Stimulated activated CD8-positive, alpha-beta memory T cell treated with anti-CD3 and anti-CD28 coated beads, Interleukin-15, amount 100 ng/mL, for 1 hour (primary cell): Measurements from ENCODE around the gene TUT4.

ENCODE experiments used
- DNase-seq: peaks from one replicate; pipeline ENCODE4 v3.0.0-alpha.2; 2020; ENCODE audit warnings: low read depth

The TUT4 gene

GRCh38 chr1:52569449-52570210 lies 16.7 kb upstream of the TUT4 start:
- no peak for DNase-seq

DNA sequence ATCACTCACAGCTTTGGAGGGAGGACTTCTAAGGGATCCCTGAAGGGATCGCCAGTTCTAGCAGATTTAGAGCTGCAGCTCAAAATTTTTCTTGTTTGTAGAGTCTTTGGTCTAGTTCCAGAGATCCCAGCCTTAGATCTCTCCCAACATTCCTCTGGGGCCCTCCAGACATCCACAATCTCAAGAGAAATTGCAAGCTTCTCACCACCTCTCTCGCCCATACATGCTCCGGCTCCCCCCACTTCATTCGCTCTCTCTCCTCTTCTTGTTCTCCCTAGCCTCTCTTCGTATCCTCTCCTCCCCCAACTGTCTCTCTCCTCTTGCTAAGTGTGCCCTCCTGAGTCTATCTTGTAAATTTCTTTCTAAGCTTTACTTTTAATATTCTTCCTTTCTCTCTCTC lies 15.1 kb upstream of the TUT4 start:
- DNase-seq: no peak

DNA sequence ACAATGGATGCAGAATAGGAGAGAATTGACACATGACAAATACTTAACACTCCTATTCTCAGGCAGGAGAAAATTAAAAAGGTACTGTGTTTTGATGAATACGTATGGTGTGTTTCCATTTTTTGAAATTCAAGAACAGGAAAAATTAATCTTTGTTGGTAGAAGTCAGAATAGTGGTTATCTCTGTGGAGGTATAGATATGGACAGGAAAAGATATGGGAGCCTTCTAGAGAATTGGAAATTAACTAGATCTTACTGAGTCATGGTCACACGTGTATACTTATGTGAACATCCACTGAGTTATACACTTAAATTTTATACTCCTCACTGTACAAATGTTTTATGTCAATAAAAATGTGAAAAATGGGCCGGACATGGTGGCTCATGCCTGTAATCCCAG lies 9.9 kb upstream of the TUT4 start:
- DNase-seq: no peak

DNA sequence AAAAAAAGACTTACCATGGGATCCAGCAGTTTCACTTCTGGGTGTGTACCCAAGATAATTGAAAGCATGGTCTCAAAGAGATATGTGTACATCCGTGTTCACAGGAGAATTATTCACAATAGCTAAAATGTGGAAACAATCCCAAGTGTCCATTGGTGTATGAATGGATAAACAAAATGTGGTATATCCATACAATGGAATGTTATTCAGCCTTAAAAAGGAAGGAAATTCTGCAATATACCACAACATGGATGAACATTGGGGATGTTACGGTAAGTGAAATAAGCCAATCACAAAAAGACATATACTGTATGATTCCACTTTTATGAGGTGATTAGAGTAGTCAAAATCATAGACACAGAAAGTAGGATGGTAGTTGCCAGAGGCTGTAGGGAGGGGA lies 7.0 kb upstream of the TUT4 start:
- no peak for DNase-seq

GRCh38 chr1:52558941-52559340 lies 6.0 kb upstream of the TUT4 start:
- DNase-seq: no peak

DNA sequence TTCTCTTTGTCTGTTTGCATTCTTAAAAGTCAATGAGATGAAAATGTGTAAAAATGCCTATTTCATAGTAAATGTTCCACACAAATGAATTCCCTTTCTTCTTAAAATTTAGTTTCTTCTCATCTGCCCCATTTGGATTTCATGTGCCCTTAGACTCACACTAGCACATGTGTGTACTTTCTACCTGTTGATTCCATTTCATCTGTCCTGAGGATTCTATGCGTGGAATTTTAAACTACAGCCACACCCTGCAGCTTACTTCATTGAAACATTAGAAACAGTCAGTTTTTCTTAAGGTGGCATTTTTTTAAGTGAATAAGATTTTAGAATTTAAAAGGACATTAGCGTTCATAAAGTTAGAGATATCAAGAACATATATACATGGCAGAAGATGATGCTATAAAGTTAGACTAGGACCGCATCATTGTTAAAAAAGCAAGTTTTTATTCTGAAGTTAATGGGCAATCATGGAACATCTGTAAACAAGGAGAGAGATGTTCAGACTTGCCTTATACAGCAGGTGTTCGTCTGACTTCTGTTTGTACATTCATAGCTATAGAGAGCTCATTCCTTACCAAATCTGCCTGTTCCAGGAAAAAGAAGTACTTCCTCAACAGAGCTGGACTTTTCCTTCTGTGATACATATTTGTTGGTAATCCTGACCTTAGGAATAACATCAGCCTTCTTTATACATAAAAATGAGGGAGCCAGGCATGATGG lies 3.9 kb upstream of the TUT4 start:
- no peak for DNase-seq

DNA sequence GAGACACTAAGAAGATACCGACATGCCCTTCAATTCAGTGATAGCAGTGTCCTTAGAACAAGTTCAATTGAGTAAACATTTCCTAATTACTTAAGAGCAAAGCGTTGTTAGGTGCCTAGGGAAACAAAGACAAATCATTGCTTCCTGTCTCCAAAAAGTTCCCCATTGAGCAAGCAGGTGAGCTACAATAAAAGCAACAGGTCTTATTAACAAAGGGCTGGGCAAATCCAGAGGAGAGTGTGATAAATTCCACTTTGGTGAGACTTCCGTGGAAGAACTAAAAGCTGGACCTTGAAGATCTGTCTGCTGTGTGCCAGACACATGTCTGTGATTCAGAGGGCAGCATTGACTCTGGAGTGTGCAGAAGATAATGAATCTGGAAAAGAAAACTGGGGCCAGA lies 1.9 kb upstream of the TUT4 start:
- no peak for DNase-seq

DNA sequence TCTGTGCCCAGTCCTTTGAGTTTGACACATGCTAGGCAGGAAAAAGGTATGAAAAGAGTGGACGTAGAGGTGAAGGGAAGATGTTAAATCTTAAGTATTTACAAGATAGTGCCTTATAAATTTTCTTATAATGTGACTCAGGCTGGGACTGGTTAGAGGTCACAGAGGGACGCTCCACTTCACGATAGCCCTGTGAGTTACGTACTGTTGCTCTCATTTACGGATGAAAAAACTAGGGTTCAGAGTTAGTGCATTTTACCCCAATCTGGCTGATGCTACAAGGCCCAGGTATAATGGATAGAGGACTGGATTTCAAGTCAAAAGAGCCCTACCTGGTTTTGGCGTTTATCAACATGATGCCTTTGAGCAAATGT lies 1.4 kb upstream of the TUT4 start:
- DNase-seq: no peak

DNA sequence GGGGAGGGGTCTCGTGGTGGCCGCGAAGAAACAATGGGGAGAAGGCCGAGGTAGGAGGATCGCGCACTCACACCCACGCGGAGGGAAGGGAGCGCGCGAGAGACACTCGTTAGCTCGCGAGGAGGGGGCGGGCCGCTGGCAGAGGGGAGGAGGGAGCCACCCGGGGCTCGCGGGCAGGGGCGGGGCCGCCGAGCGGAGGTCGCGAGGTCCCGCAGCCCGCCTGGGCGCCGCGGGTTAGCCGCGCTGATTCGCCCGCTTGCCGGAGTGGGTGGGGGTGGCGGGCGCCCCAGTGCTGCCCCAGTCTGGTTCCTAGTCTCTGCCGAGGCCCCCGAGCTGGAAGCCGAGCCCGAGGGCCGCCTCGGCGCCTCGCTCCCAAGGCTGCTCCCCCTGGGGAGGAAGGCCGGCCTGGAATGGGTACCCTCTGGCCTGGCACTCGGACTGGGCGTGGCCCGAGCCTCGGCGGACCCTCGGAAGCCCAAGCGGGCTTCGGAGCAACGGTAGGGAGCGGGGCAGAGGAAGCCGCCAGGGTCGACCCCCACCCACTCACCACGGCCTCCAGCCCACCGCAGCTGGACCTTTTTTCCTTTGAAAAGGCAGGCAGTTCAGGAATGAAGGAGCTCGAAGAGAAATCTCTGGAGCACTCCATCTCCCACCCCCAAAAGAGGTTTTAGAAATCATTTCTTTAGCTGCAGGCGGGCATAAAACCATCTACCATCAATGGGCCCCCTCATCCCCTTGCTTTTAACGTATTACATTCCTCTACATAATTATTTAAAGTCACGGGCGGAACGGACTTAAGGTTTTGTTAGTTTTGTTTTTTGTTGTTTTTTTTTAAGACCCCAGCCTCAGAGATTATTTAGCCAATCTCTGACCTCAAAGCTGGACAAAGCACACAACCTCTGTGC lies 722 bp upstream of the TUT4 start:
- peak; percentile 73 for DNase-seq

GRCh38 chr1:52552236-52552504 lies 722 bp downstream of the TUT4 start:
- peak; percentile 41 for DNase-seq

DNA sequence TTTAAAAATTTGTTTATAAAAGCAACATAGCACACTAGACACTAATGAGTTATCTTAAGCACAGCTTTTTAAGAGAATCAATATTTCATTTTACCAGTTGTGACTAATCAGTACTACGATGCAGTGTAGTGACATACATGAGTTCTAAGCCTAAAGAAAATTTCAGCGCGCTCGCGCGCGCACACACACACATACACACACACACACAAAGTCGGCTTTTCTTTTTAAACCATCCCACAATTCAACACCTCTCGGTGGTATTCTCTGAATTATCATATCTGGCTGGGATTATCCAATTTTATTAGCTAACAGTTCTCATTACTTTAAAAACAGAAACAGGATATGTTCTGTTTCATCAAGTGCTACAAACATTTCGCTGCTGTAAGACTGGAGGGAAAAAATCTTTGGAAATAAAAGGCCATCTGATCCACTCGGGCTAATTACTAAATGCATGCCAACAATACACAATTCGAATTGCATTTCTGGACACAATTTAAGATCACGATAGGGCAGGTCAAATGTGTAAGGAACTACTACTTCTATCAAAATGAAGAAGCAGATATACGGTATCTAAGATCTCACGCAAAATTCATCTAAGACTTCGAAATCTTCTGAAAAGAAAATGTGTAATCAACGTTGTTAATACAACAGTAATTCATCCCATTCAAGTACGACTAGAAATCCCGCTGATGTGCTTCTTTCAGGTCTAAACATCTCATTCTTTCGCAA lies 1.2 kb downstream of the TUT4 start:
- DNase-seq: no peak

- no peak for DNase-seq
Measured at GRCh38 chr1:52550447-52550846, 2.4 kb downstream of the TUT4 start.

- no peak for DNase-seq
Measured at GRCh38 chr1:52549267-52549666, 3.6 kb downstream of the TUT4 start.

DNA sequence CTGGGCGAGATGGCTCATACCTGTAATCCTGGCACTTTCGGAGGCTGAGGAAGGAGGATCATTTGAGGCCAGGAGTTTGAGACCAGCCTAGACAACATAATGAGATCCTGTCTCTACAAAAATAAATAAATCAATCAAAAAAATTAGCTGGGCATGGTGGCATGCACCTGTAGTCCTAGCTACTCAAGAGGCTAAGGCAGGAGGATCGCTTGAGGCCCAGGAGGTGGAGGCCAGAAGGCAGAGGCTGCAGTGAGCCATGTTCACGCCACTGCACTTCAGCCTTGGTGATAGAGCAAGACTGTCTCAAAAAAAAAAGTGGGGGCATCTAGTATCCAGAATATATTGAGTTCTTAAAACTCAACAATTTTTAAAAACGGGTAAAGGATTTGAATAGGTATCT lies 6.0 kb downstream of the TUT4 start:
- no peak for DNase-seq

DNA sequence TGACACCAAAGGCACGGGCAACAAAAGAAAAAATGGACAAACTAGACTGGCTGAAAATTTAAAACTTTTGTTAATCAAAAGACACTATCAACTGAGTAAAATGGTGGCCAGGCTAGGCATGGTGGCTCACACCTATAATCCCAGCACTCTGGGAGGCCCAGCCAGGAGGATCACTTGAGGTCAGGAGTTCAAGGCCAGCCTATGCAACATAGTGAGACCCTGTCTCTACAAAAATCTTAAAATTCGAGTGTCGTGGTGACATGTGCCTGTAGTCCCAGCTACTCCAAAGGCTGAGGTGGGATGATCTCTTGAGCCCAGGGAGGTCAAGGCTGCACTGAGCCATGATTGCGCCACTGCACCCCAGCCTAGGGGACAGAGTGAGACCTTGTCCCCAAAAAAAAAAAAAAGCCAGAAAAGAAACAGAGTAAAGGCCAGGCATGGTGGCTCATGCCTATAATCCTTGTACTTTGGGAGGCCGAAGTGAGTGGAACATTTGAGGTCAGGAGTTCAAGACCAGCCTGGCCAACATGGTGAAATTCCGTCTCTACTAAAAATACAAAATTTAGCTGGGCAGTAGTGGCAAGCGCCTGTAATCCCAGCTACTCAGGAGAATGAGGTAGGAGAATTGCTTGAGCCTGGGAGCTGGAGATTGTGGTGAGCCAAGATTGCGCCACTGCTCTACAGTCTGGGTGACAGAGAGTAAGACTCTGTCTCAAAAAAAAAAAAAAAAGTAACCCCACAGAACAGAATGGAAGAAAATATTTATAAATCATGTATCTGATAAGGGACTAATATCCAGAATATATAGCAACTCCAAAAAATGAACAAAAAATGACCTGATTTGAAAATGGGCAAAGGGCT lies 8.0 kb downstream of the TUT4 start:
- DNase-seq: no peak

- DNase-seq: no peak
Measured at GRCh38 chr1:52542085-52542688, 10.7 kb downstream of the TUT4 start.

DNA sequence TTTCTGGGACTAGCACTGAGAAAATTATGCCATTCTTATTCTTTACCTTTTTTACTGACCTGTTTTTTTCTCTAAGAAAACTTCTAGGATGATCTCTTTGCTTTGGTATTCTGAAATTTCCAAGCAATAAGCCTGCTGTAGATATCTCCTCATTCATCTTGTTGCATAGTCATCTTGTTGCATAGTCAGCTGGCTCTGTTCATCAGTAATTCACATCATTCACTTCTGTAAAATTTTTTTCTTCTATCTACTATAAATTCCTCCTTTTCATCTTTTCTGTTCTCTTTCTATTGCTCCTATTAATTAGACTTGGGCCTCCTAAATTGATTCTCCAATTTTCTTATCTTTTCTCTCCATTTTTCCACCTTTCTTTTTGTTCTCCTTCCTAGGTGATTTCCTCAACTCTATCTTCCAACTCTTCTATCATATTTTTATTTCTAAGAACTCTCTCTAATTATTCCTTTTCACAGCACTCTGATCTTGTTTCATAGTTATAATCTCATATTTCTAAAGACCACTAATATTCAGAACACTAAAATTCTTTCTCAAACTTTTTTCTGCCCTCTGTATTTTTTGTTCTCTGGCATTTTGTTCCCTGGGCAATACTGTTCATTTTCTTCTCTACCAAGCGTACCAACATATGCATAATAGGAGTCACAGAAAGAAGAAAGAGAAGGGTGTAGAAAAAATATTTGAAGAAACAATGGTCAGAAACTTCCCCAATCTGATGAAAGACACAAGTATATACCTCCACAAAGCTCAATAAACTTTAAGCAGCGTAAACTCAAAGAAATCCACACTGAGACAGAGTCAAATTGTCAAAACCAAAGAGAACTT lies 17.7 kb downstream of the TUT4 start:
- no peak for DNase-seq

- DNase-seq: no peak
Measured at GRCh38 chr1:52533713-52534112, 19.2 kb downstream of the TUT4 start.

DNA sequence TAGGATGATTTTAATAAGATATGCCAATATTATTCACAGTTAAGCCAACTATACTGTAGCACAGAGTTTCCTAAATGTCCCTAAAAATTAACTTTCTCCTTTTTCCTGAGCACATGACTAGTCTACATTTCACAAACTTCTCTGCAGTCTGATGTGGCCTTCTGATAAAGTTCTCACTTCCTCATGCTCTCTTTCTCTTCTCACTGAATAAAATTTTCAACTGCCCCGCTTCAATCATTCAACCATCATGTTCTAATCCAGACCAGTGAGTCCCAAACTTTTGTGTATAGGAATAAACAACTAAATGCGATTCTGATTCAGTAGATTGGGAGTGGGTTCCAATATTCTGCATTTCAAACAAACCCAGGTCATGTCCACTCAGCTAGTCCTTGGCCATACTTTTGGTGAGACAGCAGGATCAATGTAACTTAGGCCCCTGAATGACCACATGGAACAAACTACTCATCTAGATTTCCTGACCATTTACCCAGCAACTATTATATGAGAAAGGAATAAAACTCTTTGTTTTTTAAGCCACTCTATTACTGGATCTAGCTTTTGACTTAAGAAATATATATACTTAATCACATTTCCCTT lies 20.1 kb downstream of the TUT4 start:
- DNase-seq: no peak

GRCh38 chr1:52532247-52532646 lies 20.6 kb downstream of the TUT4 start:
- DNase-seq: no peak
